NCI-H1105 treated with DMSO at 0.1 percent for 48 hours (cell line): ENCODE data around the gene RAP1GAP2.

Source experiments
- DNase-seq: peaks from one replicate; lab custom pipeline; 2025; lab: John Stamatoyannopoulos, UW

Gene RAP1GAP2

DNA sequence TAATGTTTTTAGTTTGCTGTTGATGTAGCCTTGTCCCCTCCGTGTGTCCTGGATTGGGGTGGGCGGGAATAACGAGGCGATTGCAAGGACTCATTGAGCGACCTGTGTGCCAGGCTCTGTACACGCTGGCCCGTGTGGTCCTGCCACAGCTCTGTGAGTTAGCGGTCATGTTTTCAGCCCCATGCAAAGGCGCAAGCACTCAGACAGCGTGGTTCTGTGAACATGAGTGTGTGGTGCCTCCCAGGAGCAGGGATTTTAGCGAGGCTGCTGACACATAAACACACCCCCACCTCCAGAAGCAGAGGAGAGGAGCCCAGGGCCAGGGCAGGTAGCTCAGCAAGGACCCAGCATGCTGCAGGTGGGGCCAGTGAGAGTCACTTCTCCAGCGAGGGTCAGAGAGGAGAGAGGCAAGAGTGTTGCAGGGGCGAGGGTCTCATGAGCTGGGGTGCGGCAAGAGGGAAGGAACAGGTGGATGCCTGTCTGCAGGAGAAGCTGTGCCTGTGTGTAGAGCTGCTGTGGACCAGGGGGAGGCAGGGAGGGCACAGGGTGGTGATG, 151.8 kb downstream of the RAP1GAP2 start:
- DNase-seq = no peak

DNA sequence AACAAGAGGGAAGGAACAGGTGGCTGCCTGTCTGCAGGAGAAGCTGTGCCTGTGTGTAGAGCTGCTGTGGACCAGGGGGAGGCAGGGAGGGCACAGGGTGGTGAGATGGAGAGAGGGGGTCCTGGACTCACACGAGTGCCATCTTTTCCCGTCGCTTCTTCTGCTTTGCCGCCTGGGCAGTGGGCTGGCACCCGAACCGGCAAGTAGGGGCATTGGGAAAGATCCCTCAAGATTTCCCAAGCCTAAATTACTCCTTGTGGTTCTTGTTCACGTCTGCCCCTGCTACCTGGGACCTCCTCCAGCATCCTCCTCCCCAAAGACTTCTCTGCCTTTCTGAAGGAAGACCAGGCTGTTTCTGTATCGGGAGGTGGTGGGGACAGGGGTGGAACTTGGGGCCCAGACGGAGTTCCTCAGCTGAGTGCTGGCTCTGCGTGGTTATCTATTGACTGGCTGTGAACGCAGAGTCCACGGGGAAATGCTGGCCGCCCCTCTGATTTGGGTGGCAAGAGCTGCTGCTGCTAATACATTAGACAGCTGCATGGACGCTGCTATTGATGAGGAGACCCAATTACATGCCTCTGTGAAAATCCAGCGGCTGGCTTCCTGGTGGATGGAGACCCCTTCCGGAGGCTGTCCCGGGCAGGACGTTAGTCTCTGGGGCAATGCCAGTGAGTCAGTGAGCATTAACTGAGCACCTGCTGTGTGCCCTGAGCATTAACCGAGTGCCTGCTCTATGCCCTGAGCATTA, 152.7 kb downstream of the RAP1GAP2 start:
- DNase-seq = no peak

DNA sequence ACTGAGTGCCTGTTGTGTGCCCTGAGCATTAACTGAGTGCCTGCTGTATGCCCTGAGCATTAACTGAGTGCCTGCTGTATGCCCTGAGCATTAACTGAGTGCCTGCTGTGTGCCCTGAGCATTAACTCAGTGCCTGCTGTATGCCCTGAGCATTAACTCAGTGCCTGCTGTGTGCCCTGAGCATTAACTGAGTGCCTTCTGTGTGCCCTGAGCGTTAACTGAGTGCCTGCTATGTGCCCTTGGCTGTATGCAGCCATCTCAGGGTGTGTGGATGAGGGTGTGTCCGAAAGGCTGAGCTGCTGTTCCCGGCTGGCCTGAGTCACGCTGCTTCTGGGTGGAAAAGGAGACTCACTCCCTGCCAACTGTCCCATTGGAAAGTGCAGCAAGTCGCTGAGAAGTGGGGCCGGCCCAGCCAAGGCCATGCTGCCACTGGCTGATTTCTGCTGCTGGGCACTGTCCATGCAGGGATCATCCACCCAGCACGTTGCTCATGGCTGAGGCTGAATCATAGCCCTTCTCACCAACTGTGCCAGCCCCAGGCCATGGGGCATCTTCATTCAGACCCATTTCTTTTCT, 153.3 kb downstream of the RAP1GAP2 start:
- no peak for DNase-seq

DNA sequence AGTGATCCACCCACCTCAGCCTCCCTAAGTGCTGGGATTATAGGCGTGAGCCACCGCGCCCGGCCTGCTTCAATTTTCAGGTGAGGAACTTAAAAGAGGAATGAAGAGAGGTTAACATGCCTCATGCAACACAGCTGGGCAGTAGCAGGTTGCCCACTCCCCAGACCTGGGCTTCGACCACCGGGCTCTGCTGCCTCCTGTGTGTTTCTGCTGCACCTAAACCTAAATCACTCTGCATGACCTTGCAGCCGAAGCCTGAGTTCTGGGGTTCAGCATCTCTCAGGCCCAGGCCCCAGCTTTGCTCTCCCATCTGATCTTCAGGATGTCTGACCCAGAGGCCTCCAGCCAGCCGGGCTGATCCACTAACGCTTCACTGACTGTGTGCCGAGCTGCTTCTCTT, 154.6 kb downstream of the RAP1GAP2 start:
- DNase-seq = no peak

DNA sequence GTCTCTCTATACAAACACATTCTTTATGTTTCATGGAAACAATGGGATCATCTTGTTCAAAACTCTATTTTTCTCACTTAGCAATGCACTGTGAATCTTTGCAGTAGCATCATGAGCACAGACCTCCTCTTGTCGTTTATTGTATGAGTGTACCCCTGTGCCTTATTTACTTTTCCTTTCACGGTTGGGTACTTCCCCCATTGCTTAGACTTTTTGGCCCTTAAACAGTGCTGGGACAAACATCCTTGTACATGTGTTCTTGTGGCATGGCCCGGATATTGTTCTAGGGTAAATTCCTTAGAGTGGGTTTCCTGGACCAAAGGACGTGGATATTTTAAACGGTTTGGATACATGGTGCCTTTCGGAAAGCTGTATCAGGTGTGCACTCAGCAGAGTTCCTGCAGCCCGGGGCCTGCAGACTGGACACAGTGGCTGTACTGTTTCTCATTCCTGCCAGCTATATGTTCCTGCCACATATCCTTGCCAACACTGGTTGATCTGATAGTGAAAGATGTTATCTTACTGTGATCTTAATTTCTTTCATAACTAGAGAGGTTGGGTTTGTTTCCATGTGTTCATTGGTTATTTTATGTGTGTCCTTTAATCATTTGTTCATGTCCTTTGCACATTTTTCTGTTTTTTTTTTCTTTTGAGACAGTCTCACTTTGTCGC, 156.1 kb downstream of the RAP1GAP2 start:
- DNase-seq = no peak

DNA sequence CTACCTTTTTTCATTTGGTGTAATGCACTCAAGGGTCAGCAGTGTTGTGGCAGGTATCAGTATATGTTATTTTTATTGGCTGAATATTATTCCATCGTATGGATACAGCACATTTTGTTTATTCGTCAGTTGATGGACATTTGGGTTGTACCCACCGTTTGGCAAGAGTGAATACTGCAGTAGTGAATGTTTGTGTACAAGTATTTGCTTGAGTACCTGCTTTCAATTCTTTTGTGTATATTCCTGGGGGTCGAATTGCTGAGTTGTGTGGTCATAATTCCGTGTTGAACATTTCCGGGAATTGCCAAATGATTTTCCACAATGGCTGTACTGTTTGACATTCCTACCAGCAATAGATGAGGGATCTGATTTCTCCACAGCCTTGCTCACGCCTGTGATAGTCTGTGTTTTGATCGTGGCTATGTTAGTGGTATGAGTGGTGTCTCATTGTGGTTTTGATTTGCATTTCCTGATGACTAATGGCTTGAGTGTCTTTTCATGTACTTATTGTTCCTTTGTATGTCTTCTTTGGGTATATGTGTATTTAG, 158.7 kb downstream of the RAP1GAP2 start:
- no peak for DNase-seq

DNA sequence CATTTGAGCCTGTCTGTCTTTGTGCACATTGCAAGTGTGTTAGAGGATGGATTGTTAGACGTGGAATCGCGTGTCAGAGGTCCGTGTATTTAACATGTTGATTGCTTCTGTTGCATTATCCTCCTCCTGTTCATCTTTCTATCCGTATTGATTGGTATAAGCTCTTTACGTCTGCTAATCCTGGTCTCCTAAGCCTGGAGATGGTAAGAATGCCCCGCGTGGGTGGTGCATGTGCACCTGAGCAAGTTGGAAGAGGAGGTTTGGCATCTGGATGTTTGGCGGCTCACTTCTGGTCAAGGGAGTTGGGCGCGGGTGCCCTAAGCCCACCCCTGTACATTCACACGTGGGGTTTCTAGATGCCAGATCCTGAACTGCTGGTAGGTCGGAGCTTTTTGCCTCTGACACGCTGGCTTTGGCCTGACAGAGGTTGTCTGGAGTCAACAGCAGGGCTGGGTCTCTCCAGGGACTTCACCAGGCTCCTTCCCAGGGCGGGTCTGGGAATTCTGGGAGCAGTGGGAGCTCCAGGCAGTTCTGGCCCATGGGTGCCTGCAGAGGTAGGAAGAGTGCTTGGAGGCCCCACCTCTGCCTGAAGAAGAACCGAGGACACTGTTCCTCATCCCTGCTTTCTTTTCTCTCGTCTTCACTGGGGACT, 159.8 kb downstream of the RAP1GAP2 start:
- DNase-seq = no peak

DNA sequence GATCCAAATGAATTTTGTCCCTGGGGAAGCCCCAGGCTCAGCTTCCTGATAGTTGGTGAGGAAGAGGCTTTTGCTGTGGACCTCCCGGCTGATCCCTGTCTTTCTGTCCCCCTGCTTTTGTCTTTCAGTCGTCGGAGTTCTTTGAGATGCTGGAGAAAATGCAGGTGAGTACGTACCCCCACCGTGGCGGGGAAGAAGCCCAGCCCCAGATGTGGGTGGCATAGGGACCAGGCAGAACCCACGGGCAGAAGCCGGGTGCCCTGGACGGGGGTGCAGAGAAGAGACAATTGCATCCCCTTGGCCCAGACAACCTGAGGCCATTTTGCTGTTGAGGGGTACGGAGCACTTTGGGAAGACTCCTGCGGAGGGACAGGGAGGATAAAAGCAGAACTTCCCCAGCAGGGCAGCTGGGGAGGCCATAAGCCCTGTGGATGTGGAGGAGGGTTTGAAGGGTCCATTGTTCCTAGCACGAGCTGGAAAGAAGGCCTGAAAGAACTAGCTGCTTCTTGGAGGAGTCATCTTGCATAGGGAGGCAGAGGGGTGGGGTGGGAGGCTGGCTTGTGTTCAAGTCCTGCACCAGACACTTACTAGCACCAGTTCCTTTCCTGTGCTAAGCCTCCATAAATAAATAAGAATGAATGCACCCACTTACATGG, 161.5 kb downstream of the RAP1GAP2 start:
- DNase-seq = no peak

DNA sequence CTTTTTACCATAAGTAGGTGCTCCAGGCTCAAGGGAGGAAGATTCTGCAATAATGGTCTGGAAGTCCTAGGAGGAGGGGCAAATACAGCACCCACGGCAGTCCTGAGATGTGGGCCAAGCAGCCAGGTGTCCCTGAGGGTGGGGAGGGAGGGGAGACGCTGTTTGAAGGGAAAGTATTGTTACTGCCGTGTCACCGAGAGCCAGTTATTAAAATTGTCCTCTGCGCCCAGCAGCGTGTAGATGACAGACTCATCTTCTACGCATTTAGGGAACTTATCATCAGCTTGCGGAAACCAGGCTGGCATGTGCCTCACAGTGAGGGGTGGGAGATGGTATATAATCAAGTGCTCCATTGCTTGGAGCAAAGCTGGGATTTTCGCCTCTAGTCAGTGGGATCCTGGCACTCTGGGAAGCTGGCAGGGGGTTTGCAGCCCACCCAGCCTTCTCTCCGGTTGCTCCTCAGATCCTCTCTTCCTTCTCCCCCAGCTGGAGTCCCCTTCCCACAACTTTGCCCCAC, 162.5 kb downstream of the RAP1GAP2 start:
- no peak for DNase-seq

DNA sequence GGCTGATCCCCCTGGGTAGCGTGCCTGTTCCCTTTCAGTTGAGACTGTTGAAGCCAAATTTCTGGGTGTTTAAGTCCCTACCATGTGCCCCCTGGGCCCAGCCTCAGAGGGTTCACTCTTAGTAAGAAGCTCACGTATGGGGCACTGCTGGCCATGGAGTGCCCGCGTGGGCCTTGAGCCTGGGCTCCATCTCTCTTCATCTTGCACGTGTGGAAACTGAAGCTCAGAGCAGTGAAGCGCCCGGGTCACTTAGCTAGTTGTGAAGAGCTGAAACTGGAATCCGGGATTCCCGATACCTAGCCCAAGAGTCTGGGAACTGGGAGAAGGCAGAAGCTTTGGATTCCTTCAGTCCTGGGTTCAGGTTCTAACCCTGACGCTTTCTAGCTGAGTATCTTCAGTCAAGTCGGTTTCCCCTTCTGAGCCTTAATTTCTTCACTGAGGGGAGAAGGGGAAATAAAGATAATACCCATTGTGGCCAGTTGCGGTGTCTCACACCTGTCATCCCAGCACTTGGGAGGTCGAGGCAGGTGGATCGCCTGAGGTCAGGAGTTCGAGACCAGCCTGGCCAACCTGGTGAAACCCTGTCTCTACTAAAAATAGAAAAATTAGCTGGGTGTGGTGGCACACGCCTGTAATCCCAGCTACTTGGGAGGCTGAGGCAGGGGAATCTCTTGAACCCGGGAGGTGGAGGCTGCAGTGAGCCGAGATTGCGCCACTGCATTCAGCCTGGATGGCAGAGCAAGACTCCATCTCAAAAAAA, 163.3 kb downstream of the RAP1GAP2 start:
- no peak for DNase-seq

DNA sequence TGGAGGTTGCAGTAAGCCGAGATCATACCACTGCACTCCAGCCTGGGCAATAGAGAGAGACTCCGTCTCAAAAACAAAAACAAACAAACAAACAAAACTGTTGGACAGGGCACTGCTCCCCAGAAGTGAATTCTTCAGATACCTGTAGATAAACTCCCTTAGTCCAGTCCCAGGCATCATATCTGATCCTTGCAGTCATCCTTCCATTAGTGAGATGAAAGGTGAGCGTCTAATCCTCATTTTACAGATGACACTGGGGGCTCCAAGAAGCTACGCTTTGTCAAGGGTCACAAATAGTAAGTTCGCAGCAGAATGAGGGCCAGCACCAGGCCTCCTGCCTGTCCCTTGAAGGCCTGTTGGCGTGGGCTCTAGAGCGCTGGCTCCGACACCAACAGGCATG, 165.2 kb downstream of the RAP1GAP2 start:
- no peak for DNase-seq

DNA sequence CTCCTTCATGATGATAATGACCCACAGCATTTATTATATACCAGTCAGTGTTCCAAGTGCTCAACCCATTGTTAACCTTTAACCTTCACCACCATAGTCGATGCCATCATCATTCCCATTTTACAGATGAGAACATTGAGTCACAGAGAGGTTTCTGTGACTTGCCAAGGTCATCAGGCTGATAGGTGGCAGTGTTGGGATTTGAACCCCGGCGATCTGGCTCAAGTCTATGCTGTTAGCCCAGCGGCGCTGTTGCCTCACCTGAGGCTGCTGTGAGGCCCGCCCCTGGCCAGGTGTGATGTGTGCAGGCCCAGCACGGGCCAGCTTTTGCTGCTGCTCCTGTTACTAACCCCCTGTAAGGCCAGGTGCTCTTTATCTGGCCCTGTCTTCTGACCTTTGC, 166.0 kb downstream of the RAP1GAP2 start:
- DNase-seq = no peak

DNA sequence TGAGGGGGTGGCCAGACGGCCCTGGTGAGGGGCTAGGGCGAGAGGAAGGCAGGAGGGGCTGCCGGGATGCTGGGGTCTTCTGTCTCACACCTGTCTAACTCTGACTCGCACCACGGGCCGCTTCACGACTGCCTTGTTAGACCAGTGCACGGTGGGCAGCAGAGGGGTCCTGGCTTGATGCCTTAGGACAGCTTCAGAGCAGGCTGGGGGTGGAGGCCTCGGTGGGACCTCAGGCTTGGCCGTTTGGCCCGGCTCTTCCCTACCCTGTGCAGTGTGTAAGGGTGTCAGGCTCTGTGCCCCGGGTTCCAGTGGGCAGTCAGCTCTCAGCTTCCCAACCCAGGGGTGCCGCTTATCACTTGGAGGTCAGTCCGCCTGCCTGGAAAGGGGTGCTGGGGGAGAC, 166.5 kb downstream of the RAP1GAP2 start:
- no peak for DNase-seq

DNA sequence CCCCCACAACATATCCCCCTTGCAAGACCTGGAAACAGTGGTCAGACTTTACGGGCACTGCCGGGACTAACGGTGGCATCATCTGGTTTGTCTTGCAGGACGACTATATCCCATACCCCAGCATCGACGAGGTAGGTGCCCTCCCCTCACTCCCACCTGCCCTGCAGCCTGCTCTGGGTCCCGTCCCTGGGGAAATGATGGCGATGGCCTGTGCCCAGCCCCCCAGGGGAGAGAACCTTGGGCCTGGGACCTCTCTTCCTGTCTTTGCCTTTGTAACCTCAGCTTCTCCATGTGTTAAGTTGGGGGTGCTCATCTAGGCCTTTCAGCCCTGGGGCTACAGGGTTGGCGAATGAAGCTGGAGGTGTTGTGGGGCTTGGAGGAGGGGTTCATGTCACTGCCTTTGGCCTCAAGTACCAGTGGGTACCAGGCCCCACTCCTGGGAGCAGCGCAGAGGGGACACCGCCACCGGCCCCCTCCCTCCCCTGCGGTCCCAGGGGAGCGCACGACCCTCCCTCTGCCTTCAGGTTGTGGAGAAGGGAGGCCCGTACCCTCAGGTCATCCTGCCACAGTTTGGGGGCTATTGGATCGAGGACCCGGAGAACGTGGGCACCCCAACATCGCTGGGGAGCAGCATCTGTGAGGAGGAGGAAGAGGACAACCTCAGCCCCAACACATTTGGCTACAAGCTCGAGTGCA, 167.2 kb downstream of the RAP1GAP2 start:
- no peak for DNase-seq

DNA sequence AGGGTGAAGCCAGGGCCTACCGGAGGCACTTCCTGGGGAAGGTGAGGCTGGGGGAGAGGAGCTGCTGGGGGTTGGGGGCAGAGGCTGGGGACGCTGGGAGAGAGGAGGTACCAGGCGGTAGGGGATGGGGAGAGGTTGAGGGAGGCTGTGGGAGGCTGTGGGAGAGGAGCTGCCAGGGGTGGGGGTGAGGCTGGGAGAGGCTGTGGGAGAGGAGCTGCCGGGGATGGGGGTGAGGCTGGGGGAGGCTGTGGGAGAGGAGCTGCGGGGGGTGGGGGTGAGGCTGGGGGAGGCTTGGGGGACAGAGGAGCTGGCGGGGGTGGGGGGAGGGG, 167.8 kb downstream of the RAP1GAP2 start:
- no peak for DNase-seq

DNA sequence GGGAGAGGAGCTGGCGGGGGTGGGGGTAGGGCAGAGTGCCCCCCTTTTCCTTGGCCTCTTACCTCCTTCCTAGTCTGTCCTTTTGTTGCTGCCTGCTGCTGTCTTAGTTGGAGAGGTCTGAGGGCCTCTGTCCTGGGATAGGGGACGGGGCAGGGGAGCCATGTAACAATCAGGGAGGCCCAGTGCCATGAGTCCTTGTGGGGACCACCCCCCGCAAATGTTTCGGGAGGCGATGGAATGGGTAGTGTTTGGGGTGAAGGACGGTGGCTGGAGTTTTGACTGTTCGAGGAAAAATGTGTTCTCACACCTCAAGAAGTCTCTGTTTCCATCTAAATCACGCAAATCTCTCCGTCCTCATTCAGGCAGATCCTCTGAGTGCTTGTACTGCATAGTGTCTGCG, 168.1 kb downstream of the RAP1GAP2 start:
- DNase-seq = no peak

DNA sequence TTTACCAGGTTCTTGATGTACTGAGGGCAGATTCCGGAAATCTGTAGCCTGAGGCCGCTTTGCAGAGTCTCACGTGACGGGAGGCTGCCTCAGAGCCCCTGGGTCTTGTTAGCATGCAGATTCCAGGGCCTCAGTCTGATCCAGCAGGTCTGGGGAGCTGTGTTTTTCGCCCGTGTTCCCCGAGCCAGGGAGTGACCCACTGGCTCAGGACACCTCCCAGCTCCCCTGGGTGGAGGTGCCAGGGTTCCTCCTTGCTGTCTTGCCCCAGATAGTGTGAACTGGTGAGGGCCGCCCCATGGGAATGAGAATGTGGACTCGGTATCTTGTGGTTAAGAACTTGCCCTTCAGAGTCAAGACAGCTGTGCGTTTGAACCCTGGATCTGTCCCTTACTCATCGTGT, 168.6 kb downstream of the RAP1GAP2 start:
- DNase-seq = no peak

DNA sequence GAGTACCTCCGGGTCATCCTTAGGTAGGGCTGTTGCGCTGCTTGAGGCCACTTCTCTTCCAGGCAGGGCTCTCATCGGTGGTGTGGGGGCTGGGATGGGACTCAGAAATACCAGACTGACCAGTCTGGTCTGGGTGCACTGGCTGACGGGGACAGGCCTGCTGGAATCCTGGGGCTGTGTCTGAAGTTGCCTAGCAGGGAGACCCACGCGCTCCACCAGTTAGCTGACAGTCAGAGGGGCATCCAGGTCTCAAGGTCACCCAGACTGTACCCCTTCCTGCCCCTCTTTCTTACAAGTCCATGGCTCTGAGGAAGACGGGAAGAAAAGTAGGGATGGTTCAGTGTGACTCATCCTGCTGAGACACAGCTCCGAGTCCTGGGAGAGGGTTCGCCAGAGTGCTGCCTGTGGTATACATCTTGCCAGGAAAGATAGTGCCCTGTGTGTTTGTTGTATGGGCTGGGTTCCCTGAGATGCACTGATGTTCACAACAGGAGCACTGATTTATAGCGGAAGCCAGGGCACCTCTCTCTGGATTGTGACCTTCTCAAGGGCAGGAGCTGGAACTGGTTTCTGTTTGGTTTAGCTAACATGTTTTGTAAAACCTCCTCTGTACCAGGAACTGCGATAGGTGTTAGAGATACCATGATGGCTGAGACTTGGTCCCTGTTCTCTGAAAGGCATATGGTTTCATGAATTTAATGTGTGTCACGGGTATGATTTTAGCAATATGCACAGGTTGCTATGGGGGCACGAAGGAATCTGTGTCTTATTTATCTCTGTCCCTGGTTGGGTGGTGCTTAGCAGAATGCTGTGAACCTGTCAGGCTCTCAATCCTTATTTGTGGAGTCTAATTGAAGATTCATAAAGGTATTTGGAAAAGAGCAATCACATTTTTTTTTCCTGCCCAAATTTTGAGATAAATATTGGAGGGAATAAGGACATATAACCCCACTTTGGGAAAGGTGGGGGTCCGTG, 169.7 kb downstream of the RAP1GAP2 start:
- DNase-seq = no peak

DNA sequence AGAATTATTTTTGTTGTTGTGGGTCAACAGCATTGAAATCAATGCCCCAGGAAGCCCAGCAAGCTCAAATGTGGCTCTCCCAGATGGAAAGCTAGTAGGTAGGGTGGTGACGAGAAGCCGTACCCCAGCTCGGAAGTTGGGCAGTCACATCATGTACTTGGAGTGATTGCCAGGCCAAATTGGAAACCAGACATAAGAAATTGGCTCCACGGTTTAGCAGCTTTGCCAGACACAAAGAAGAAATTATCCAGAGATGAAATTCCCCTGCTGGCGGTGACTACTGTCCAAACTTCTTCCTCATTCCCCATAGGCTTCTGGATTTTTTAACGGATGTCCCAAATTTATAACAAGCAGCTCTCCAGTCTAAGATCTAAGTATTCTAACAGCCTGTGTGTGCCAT, 171.3 kb downstream of the RAP1GAP2 start:
- DNase-seq = no peak
